Measurements from ENCODE around the gene KCNK16. TPM values are rescaled to one million over a fixed set of nuclear protein-coding genes. Genes with fewer than 3 reads are reported as not detected.

The KCNK16 gene
- total RNA-seq, 1 donor from 2014 or later = not detected

GRCh38 chr6:39341937-39342336, 19.4 kb upstream of the KCNK16 start:
- no peak for DNase-seq

- no peak for DNase-seq
These were observed 18.9 kb upstream of the KCNK16 start for GRCh38 chr6:39341352-39341751.

GRCh38 chr6:39339868-39340550, 17.5 kb upstream of the KCNK16 start:
- DNase-seq = no peak

- no peak for DNase-seq
These were observed 16.8 kb upstream of the KCNK16 start for GRCh38 chr6:39339096-39339867.

- no peak for DNase-seq
These were observed 15.9 kb upstream of the KCNK16 start for GRCh38 chr6:39338397-39338796.

- no peak for DNase-seq
These were observed 13.5 kb upstream of the KCNK16 start for GRCh38 chr6:39335780-39336545.

GRCh38 chr6:39333644-39334438, 11.3 kb upstream of the KCNK16 start:
- no peak for DNase-seq

- DNase-seq = no peak
These were observed 8.0 kb upstream of the KCNK16 start for GRCh38 chr6:39330476-39330875.

GRCh38 chr6:39330057-39330456, 7.6 kb upstream of the KCNK16 start:
- DNase-seq = no peak

GRCh38 chr6:39328066-39328465, 5.6 kb upstream of the KCNK16 start:
- no peak for DNase-seq

- no peak for DNase-seq
These were observed 5.0 kb upstream of the KCNK16 start for GRCh38 chr6:39327507-39327906.

GRCh38 chr6:39321761-39322160, 741 bp downstream of the KCNK16 start:
- DNase-seq = no peak

- no peak for DNase-seq
These were observed 2.0 kb downstream of the KCNK16 start for GRCh38 chr6:39320363-39320984.

- no peak for DNase-seq
These were observed 2.7 kb downstream of the KCNK16 start for GRCh38 chr6:39319621-39320362.

- no peak for DNase-seq
These were observed 5.2 kb downstream of the KCNK16 start for GRCh38 chr6:39317256-39317655.

- no peak for DNase-seq
These were observed 8.2 kb downstream of the KCNK16 start, which contains the start of gene KCNK17 for GRCh38 chr6:39314273-39314795. Gene KCNK17, minus strand, starts transcription at chr6:39314419. Its CDS starts 99 bp downstream, at chr6:39314320.

GRCh38 chr6:39313526-39314272, 8.8 kb downstream of the KCNK16 start:
- no peak for DNase-seq

GRCh38 chr6:39312912-39313525, 9.5 kb downstream of the KCNK16 start:
- DNase-seq = no peak

GRCh38 chr6:39310542-39310941, 12.0 kb downstream of the KCNK16 start:
- DNase-seq = no peak

Data from skin of body (tissue), 2 donors.